ENCODE measurements around the gene ITGB1.
"Not testable (repeated sequence)": the region's sequence is repeated elsewhere in the genome, so short reads cannot be mapped to it uniquely, and the experiment has no call there.

GRCh38 chr10:32998060-32998581 is 40.1 kb upstream of the ITGB1 start:
- not testable (repeated sequence) for TF ChIP-seq POLR2A, CTCF, EP300 (IDR thresholded peaks at IDR 0.05)
